ENCODE results near the gene TAF10. TPM values are rescaled to one million over a fixed set of nuclear protein-coding genes. Genes with fewer than 3 reads are reported as not detected.

The TAF10 gene
- total and polyA plus RNA-seq, 4 donors, result 10.5 to 58.1 (median 31.5) TPM

GRCh38 chr11:6584528-6584927 is 27.5 kb downstream of the TAF10 start:
- Histone ChIP-seq H3K36me3 (ENCODE audit: control insufficient read depth in 4 of 4, insufficient read depth in 3 of 4, low read depth in 1 of 4, low read length in 3 of 4) (peaks cover 0 to 2% (median 0%) of the 10 kb centered on the region in 4 donors), H3K27me3 (ENCODE audit: control insufficient read depth in 4 of 4, insufficient read depth in 4 of 4, low read length in 3 of 4) (no peaks in the 10 kb centered on the region), H3K4me1 (ENCODE audit: control insufficient read depth in 4 of 4, insufficient read depth in 4 of 4, low read length in 3 of 4) (peaks cover 0 to 3% (median 1%) of the 10 kb centered on the region in 4 donors), H3K9ac (ENCODE audit: low read depth in 1 of 2, low read length in 2 of 2) (no peak overlapping the region), H3K9me3 (ENCODE audit: control insufficient read depth in 4 of 4, low read length in 3 of 4) (peaks cover 0 to 9% (median 3%) of the 10 kb centered on the region in 4 donors), H3K27ac (ENCODE audit: low read depth in 1 of 2, low read length in 2 of 2) (no peak overlapping the region), H3K4me3 (ENCODE audit: low read depth in 1 of 3, low read length in 3 of 3) (no peak overlapping the region)
- 96% methylated on average over 4 of the region's 4 CpGs for WGBS
- DNase-seq (ENCODE audit: low spot score), result no peak
- TF ChIP-seq HNF4G (IDR thresholded peaks at IDR 0.05) (no peak), RXRA (IDR thresholded peaks at IDR 0.05) (no peak), RAD21 (IDR thresholded peaks at IDR 0.05) (no peak), FOXA2 (IDR thresholded peaks at IDR 0.05) (no peak), CTCF (IDR thresholded peaks at IDR 0.05; ENCODE audit: low read depth, low read length, missing input control) (no peak), MAX (IDR thresholded peaks at IDR 0.05) (no peak), NR2F2 (IDR thresholded peaks at IDR 0.05) (no peak), FOXA1 (IDR thresholded peaks at IDR 0.05) (no peak), YY1 (IDR thresholded peaks at IDR 0.05) (no peak), SP1 (IDR thresholded peaks at IDR 0.05) (no peak), ATF3 (IDR thresholded peaks at IDR 0.05) (no peak), HNF4A (conservative IDR thresholded peaks at IDR 0.05) (no peak), ZBTB33 (IDR thresholded peaks at IDR 0.05) (no peak), GABPA (IDR thresholded peaks at IDR 0.05 in 1 of 2, conservative IDR thresholded peaks at IDR 0.05 in 1 of 2) (no peak)

- Histone ChIP-seq H3K27ac (ENCODE audit: low read depth in 1 of 2, low read length in 2 of 2) (no peak overlapping the region), H3K9ac (ENCODE audit: low read depth in 1 of 2, low read length in 2 of 2) (no peak overlapping the region), H3K9me3 (ENCODE audit: control insufficient read depth in 4 of 4, low read length in 3 of 4) (peaks cover 0 to 9% (median 3%) of the 10 kb centered on the region in 4 donors), H3K4me1 (ENCODE audit: control insufficient read depth in 4 of 4, insufficient read depth in 4 of 4, low read length in 3 of 4) (peaks cover 0 to 3% (median 1%) of the 10 kb centered on the region in 4 donors), H3K27me3 (ENCODE audit: control insufficient read depth in 4 of 4, insufficient read depth in 4 of 4, low read length in 3 of 4) (no peaks in the 10 kb centered on the region), H3K4me3 (ENCODE audit: low read depth in 1 of 3, low read length in 3 of 3) (no peak overlapping the region), H3K36me3 (ENCODE audit: control insufficient read depth in 4 of 4, insufficient read depth in 3 of 4, low read depth in 1 of 4, low read length in 3 of 4) (peaks cover 0 to 2% (median 0%) of the 10 kb centered on the region in 4 donors)
- WGBS, result 97% methylated on average over 1 of the region's 1 CpG
- DNase-seq (ENCODE audit: low spot score), result no peak
- TF ChIP-seq HNF4G (IDR thresholded peaks at IDR 0.05) (no peak), FOXA2 (IDR thresholded peaks at IDR 0.05) (no peak), HNF4A (conservative IDR thresholded peaks at IDR 0.05) (no peak), FOXA1 (IDR thresholded peaks at IDR 0.05) (no peak), SP1 (IDR thresholded peaks at IDR 0.05) (no peak), REST (IDR thresholded peaks at IDR 0.05) (no peak)
Measured at GRCh38 chr11:6583584-6583983, 28.4 kb downstream of the TAF10 start.
